PC-3 (cell line): ENCODE measurements around the gene SH3BP5L.

ENCODE experiments used
- CTCF ChIP-seq: fragments of 300-600 bp; sonication (generic); conservative IDR thresholded peaks from 2 replicates; pipeline ENCODE4 v1.5.1; 2017; ENCODE audit warnings: antibody characterized with exemption, low read depth, mild to moderate bottlenecking, low read length
- EZH2 ChIP-seq: fragments of 300-600 bp; sonication (generic); IDR thresholded peaks from one replicate; pipeline ENCODE4 v1.6.1; 2017; ENCODE audit warnings: antibody characterized with exemption, mild to moderate bottlenecking, low read length; ENCODE audit not compliant: unreplicated experiment

- TF ChIP-seq EZH2 = no peak
- no peak for TF ChIP-seq CTCF
Measured at GRCh38 chr1:248831842-248832241, 6.1 kb upstream of the SH3BP5L start.
